GM12865 (cell line): ENCODE results near the gene CCT5.

Source experiments
- DNase-seq: peaks from one replicate; pipeline ENCODE4 v3.0.0; 2010; ENCODE audit warnings: low read depth
- H3K4me3 ChIP-seq: 2 replicates; pipeline ENCODE4 v1.5.1; 2011; ENCODE audit warnings: mild to moderate bottlenecking, low read depth, low read length, control low read depth
- CTCF ChIP-seq: IDR thresholded peaks from 2 replicates; pipeline ENCODE4 v1.5.1; 2011; ENCODE audit warnings: low read length, control low read depth, low read depth, inconsistent platforms; ENCODE audit not compliant: insufficient read depth; ENCODE audit errors: missing control alignments

Gene CCT5

GRCh38 chr5:10289991-10290390 lies 39.9 kb downstream of the CCT5 start:
- H3K4me3 ChIP-seq, result no peak overlapping the region
- DNase-seq, result no peak
- TF ChIP-seq CTCF, result no peak

GRCh38 chr5:10290438-10290837 lies 40.4 kb downstream of the CCT5 start:
- DNase-seq, result no peak
- H3K4me3 ChIP-seq, result no peak overlapping the region
- no peak for TF ChIP-seq CTCF

GRCh38 chr5:10291692-10292339 lies 41.7 kb downstream of the CCT5 start:
- no peak for DNase-seq
- no peak overlapping the region for H3K4me3 ChIP-seq
- TF ChIP-seq CTCF, result no peak

GRCh38 chr5:10293907-10294662 lies 44.0 kb downstream of the CCT5 start:
- DNase-seq, result no peak
- TF ChIP-seq CTCF, result no peak
- H3K4me3 ChIP-seq, result no peak overlapping the region

- peak; percentile 42 for DNase-seq
Measured at GRCh38 chr5:10295619-10296326, 45.7 kb downstream of the CCT5 start.

GRCh38 chr5:10297646-10298204 lies 47.6 kb downstream of the CCT5 start:
- H3K4me3 ChIP-seq, result no peak overlapping the region
- no peak for TF ChIP-seq CTCF
- DNase-seq, result no peak

More at GRCh38 chr5:10295619-10296326, 45.7 kb downstream of the CCT5 start:
- no peak overlapping the region for H3K4me3 ChIP-seq
- TF ChIP-seq CTCF, result no peak
